Activated naive CD4-positive, alpha-beta T cell treated with anti-CD3 and anti-CD28 coated beads, Interleukin-2, amount 50 U/mL, for 24 hours (primary cell): ENCODE data around the gene FBXO9.
"Not testable (repeated sequence)": the region's sequence is repeated elsewhere in the genome, so short reads cannot be mapped to it uniquely, and the experiment has no call there.

Experiments
- H3K27ac Mint-ChIP-seq: one replicate; pipeline ENCODE4 v1.8.0; 2021; ENCODE audit warnings: mild to moderate bottlenecking, mixed read lengths
- H3K27me3 Mint-ChIP-seq: one replicate; pipeline ENCODE4 v1.8.0; 2021; ENCODE audit warnings: mixed read lengths
- H3K36me3 Mint-ChIP-seq: one replicate; pipeline ENCODE4 v1.8.0; 2021; ENCODE audit warnings: mixed read lengths
- H3K4me1 Mint-ChIP-seq: one replicate; pipeline ENCODE4 v1.8.0; 2021; ENCODE audit warnings: mixed read lengths
- H3K4me3 Mint-ChIP-seq: one replicate; pipeline ENCODE4 v1.8.0; 2021; ENCODE audit warnings: mild to moderate bottlenecking, mixed read lengths
- H3K9me3 Mint-ChIP-seq: one replicate; pipeline ENCODE4 v1.8.0; 2021; ENCODE audit warnings: mixed read lengths

FBXO9 gene

GRCh38 chr6:53064255-53064654 lies 949 bp upstream of the FBXO9 start:
- H3K4me1 Mint-ChIP-seq, result peaks cover 62% of the 10 kb centered on the region
- H3K4me3 Mint-ChIP-seq, result peak overlapping the region; percentile 100
- H3K27ac Mint-ChIP-seq, result peak overlapping the region; percentile 99
- H3K9me3 Mint-ChIP-seq, H3K36me3 Mint-ChIP-seq, H3K27me3 Mint-ChIP-seq: not testable (repeated sequence)

- H3K36me3 Mint-ChIP-seq, result no peaks in the 10 kb centered on the region
- peak overlapping the region; percentile 100 for H3K4me3 Mint-ChIP-seq
- peak overlapping the region; percentile 99 for H3K27ac Mint-ChIP-seq
- peaks cover 60% of the 10 kb centered on the region for H3K4me1 Mint-ChIP-seq
- no peaks in the 10 kb centered on the region for H3K27me3 Mint-ChIP-seq
- H3K9me3 Mint-ChIP-seq, result no peaks in the 10 kb centered on the region
Observed at GRCh38 chr6:53064726-53065265, 408 bp upstream of the FBXO9 start.

- H3K4me1 Mint-ChIP-seq, result peaks cover 57% of the 10 kb centered on the region
- H3K27me3 Mint-ChIP-seq, result no peaks in the 10 kb centered on the region
- no peaks in the 10 kb centered on the region for H3K9me3 Mint-ChIP-seq
- peak overlapping the region; percentile 100 for H3K4me3 Mint-ChIP-seq
- H3K36me3 Mint-ChIP-seq, result no peaks in the 10 kb centered on the region
- H3K27ac Mint-ChIP-seq, result peak overlapping the region; percentile 86
Observed at GRCh38 chr6:53066077-53066417, 843 bp downstream of the FBXO9 start.

- H3K27me3 Mint-ChIP-seq, result no peaks in the 10 kb centered on the region
- H3K36me3 Mint-ChIP-seq, result no peaks in the 10 kb centered on the region
- H3K4me1 Mint-ChIP-seq, result peaks cover 61% of the 10 kb centered on the region
- H3K4me3 Mint-ChIP-seq, result peak overlapping the region; percentile 100
- no peaks in the 10 kb centered on the region for H3K9me3 Mint-ChIP-seq
- peak overlapping the region; percentile 36 for H3K27ac Mint-ChIP-seq
Observed at GRCh38 chr6:53066874-53067706, 1.9 kb downstream of the FBXO9 start.

GRCh38 chr6:53067849-53068361 lies 2.7 kb downstream of the FBXO9 start:
- Mint-ChIP-seq H3K36me3 (no peaks in the 10 kb centered on the region), H3K9me3 (no peaks in the 10 kb centered on the region), H3K27me3 (no peaks in the 10 kb centered on the region), H3K4me3 (no peak overlapping the region), H3K4me1 (peaks cover 53% of the 10 kb centered on the region), H3K27ac (peak overlapping the region; percentile 62)

- Mint-ChIP-seq H3K27ac (no peak overlapping the region), H3K27me3 (no peaks in the 10 kb centered on the region), H3K9me3 (no peaks in the 10 kb centered on the region), H3K36me3 (peaks cover 4% of the 10 kb centered on the region), H3K4me1 (peaks cover 48% of the 10 kb centered on the region), H3K4me3 (no peak overlapping the region)
Observed at GRCh38 chr6:53069427-53069826, 4.2 kb downstream of the FBXO9 start.

- peaks cover 43% of the 10 kb centered on the region for H3K4me1 Mint-ChIP-seq
- H3K9me3 Mint-ChIP-seq, result no peaks in the 10 kb centered on the region
- H3K36me3 Mint-ChIP-seq, result peaks cover 4% of the 10 kb centered on the region
- no peaks in the 10 kb centered on the region for H3K27me3 Mint-ChIP-seq
- H3K27ac Mint-ChIP-seq, result peak overlapping the region; percentile 55
- no peak overlapping the region for H3K4me3 Mint-ChIP-seq
Observed at GRCh38 chr6:53070806-53071205, 5.6 kb downstream of the FBXO9 start.

- H3K36me3 Mint-ChIP-seq, result peaks cover 4% of the 10 kb centered on the region
- no peaks in the 10 kb centered on the region for H3K27me3 Mint-ChIP-seq
- peaks cover 16% of the 10 kb centered on the region for H3K4me1 Mint-ChIP-seq
- H3K27ac Mint-ChIP-seq, result no peak overlapping the region
- H3K9me3 Mint-ChIP-seq, result no peaks in the 10 kb centered on the region
- no peak overlapping the region for H3K4me3 Mint-ChIP-seq
Observed at GRCh38 chr6:53074347-53074746, 9.1 kb downstream of the FBXO9 start.

- Mint-ChIP-seq H3K27me3 (no peaks in the 10 kb centered on the region), H3K9me3 (no peaks in the 10 kb centered on the region), H3K4me3 (no peak overlapping the region), H3K27ac (no peak overlapping the region), H3K4me1 (no peaks in the 10 kb centered on the region), H3K36me3 (peaks cover 6% of the 10 kb centered on the region)
Observed at GRCh38 chr6:53080813-53081212, 15.6 kb downstream of the FBXO9 start.

- Mint-ChIP-seq H3K9me3 (no peaks in the 10 kb centered on the region), H3K4me1 (no peaks in the 10 kb centered on the region), H3K27ac (no peak overlapping the region), H3K27me3 (no peaks in the 10 kb centered on the region), H3K4me3 (no peak overlapping the region), H3K36me3 (peaks cover 8% of the 10 kb centered on the region)
Observed at GRCh38 chr6:53086302-53086701, 21.1 kb downstream of the FBXO9 start.

- H3K4me3 Mint-ChIP-seq, result no peak overlapping the region
- H3K36me3 Mint-ChIP-seq, result peaks cover 14% of the 10 kb centered on the region
- no peaks in the 10 kb centered on the region for H3K4me1 Mint-ChIP-seq
- no peaks in the 10 kb centered on the region for H3K9me3 Mint-ChIP-seq
- no peaks in the 10 kb centered on the region for H3K27me3 Mint-ChIP-seq
- no peak overlapping the region for H3K27ac Mint-ChIP-seq
Observed at GRCh38 chr6:53089948-53090347, 24.7 kb downstream of the FBXO9 start.

GRCh38 chr6:53090576-53090975 lies 25.4 kb downstream of the FBXO9 start:
- H3K36me3 Mint-ChIP-seq, result peaks cover 14% of the 10 kb centered on the region
- H3K4me3 Mint-ChIP-seq, result no peak overlapping the region

GRCh38 chr6:53095270-53095669 lies 30.1 kb downstream of the FBXO9 start:
- H3K27ac Mint-ChIP-seq, result no peak overlapping the region
- no peaks in the 10 kb centered on the region for H3K4me1 Mint-ChIP-seq
- no peak overlapping the region for H3K4me3 Mint-ChIP-seq
- H3K27me3 Mint-ChIP-seq, result no peaks in the 10 kb centered on the region
- H3K9me3 Mint-ChIP-seq, result no peaks in the 10 kb centered on the region
- peaks cover 10% of the 10 kb centered on the region for H3K36me3 Mint-ChIP-seq

More at GRCh38 chr6:53090576-53090975, 25.4 kb downstream of the FBXO9 start:
- H3K9me3 Mint-ChIP-seq, result no peaks in the 10 kb centered on the region
- no peaks in the 10 kb centered on the region for H3K27me3 Mint-ChIP-seq
- no peak overlapping the region for H3K27ac Mint-ChIP-seq
- H3K4me1 Mint-ChIP-seq, result no peaks in the 10 kb centered on the region

- Mint-ChIP-seq H3K27ac (no peak overlapping the region), H3K36me3 (peaks cover 10% of the 10 kb centered on the region)
Observed at GRCh38 chr6:53095716-53096115, 30.5 kb downstream of the FBXO9 start.

GRCh38 chr6:53100561-53100960 lies 35.4 kb downstream of the FBXO9 start:
- H3K9me3 Mint-ChIP-seq, result no peaks in the 10 kb centered on the region
- no peaks in the 10 kb centered on the region for H3K4me1 Mint-ChIP-seq
- no peak overlapping the region for H3K4me3 Mint-ChIP-seq
- peaks cover 4% of the 10 kb centered on the region for H3K36me3 Mint-ChIP-seq
- H3K27ac Mint-ChIP-seq, result no peak overlapping the region
- no peaks in the 10 kb centered on the region for H3K27me3 Mint-ChIP-seq

More at GRCh38 chr6:53095716-53096115, 30.5 kb downstream of the FBXO9 start:
- no peaks in the 10 kb centered on the region for H3K4me1 Mint-ChIP-seq
- no peak overlapping the region for H3K4me3 Mint-ChIP-seq
- H3K27me3 Mint-ChIP-seq, result no peaks in the 10 kb centered on the region
- H3K9me3 Mint-ChIP-seq, result no peaks in the 10 kb centered on the region

- no peak overlapping the region for H3K4me3 Mint-ChIP-seq
- H3K27me3 Mint-ChIP-seq, result no peaks in the 10 kb centered on the region
- H3K9me3 Mint-ChIP-seq, result no peaks in the 10 kb centered on the region
- H3K27ac Mint-ChIP-seq, result peak overlapping the region; percentile 26
- no peaks in the 10 kb centered on the region for H3K4me1 Mint-ChIP-seq
- H3K36me3 Mint-ChIP-seq, result peaks cover 4% of the 10 kb centered on the region
Observed at GRCh38 chr6:53101006-53101405, 35.8 kb downstream of the FBXO9 start.
